SU-DHL-6 (cell line): ENCODE results near the gene RASSF4.

Experiments used
- EZH2phosphoT487 ChIP-seq: fragments of 200-600 bp; sonication (generic), shearing (Covaris generic); conservative IDR thresholded peaks from 2 replicates; pipeline ENCODE4 v1.6.1; 2018; ENCODE audit warnings: mild to moderate bottlenecking, antibody characterized with exemption, low read length, moderate library complexity, mixed read lengths
- TF ChIP-seq, protein P1 (sequence below): fragments of 200-600 bp; sonication (generic); IDR thresholded peaks from one replicate; pipeline ENCODE4 v1.5.1; 2017; ENCODE audit warnings: antibody characterized with exemption, mild to moderate bottlenecking, low read length, moderate library complexity; ENCODE audit not compliant: insufficient read depth, poor library complexity, severe bottlenecking

DNA sequence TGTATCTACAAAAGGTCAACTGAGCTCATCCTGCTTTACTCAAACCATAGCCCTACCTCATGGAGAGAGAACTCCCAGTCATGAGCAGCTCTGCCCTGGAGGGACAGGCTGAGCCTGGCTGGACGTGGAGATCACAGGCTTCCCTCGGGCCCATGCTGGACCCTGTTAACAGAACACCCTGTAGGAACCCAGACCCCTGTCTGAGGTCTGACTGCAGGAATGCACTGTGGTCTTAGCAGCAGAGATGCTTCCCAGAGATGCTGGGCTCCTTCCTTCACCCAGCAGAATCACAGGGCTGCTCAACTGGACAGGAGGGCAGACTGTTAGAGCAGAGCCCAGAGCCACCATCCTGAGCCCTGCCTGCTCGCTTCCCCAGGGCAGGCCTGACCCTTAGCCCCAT is 47.7 kb upstream of the RASSF4 start:
- TF ChIP-seq, protein P1, sequence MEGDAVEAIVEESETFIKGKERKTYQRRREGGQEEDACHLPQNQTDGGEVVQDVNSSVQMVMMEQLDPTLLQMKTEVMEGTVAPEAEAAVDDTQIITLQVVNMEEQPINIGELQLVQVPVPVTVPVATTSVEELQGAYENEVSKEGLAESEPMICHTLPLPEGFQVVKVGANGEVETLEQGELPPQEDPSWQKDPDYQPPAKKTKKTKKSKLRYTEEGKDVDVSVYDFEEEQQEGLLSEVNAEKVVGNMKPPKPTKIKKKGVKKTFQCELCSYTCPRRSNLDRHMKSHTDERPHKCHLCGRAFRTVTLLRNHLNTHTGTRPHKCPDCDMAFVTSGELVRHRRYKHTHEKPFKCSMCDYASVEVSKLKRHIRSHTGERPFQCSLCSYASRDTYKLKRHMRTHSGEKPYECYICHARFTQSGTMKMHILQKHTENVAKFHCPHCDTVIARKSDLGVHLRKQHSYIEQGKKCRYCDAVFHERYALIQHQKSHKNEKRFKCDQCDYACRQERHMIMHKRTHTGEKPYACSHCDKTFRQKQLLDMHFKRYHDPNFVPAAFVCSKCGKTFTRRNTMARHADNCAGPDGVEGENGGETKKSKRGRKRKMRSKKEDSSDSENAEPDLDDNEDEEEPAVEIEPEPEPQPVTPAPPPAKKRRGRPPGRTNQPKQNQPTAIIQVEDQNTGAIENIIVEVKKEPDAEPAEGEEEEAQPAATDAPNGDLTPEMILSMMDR: no peak
- no peak for TF ChIP-seq EZH2phosphoT487
